ENCODE measurements around the gene TUBB4A. TPM values are rescaled to one million over a fixed set of nuclear protein-coding genes. Genes with fewer than 3 reads are reported as not detected.

TUBB4A gene
- total RNA-seq, 1 donor from 2014 or later, result 43.4 TPM

DNA sequence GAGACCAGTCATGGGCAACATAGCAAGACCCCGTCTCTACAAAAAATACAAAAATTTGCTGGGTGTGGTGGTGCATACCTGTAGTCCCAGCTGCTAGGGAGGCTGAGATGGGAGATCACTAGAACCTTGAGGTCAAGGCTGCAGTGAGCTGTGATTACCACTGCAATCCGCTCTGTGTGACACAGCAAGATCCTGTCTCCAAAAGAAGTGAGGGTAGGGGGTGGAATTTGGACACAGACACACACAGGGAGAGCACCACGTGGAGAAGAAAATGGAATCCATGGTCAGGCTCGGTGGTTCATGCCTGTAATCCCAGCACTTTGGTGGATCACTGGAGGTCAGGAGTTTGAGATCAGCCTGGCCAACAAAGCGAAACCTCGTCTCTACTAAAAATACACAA lies 37.4 kb upstream of the TUBB4A start:
- H3K4me1 Mint-ChIP-seq (ENCODE audit: low read depth), result peaks cover under 1% of the 10 kb centered on the region
- no peak overlapping the region for H3K4me3 Mint-ChIP-seq (ENCODE audit: low read depth)
- peaks cover 30% of the 10 kb centered on the region for H3K27me3 Mint-ChIP-seq
- no peak for DNase-seq (ENCODE audit: low spot score, unreplicated experiment)
- no peaks in the 10 kb centered on the region for H3K36me3 Mint-ChIP-seq (ENCODE audit: insufficient read depth)
- H3K27ac Mint-ChIP-seq, result no peak overlapping the region
- TF ChIP-seq, protein P1, sequence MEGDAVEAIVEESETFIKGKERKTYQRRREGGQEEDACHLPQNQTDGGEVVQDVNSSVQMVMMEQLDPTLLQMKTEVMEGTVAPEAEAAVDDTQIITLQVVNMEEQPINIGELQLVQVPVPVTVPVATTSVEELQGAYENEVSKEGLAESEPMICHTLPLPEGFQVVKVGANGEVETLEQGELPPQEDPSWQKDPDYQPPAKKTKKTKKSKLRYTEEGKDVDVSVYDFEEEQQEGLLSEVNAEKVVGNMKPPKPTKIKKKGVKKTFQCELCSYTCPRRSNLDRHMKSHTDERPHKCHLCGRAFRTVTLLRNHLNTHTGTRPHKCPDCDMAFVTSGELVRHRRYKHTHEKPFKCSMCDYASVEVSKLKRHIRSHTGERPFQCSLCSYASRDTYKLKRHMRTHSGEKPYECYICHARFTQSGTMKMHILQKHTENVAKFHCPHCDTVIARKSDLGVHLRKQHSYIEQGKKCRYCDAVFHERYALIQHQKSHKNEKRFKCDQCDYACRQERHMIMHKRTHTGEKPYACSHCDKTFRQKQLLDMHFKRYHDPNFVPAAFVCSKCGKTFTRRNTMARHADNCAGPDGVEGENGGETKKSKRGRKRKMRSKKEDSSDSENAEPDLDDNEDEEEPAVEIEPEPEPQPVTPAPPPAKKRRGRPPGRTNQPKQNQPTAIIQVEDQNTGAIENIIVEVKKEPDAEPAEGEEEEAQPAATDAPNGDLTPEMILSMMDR (IDR thresholded peaks at IDR 0.05; ENCODE audit: unreplicated experiment), result no peak
- H3K9me3 Mint-ChIP-seq (ENCODE audit: low read depth), result peaks cover 3% of the 10 kb centered on the region

- peaks cover 8% of the 10 kb centered on the region for H3K4me1 Mint-ChIP-seq (ENCODE audit: low read depth)
- H3K9me3 Mint-ChIP-seq (ENCODE audit: low read depth), result peaks cover 3% of the 10 kb centered on the region
- no peaks in the 10 kb centered on the region for H3K36me3 Mint-ChIP-seq (ENCODE audit: insufficient read depth)
- TF ChIP-seq, protein P1 (IDR thresholded peaks at IDR 0.05; ENCODE audit: unreplicated experiment), result no peak
- H3K27me3 Mint-ChIP-seq, result peaks cover 45% of the 10 kb centered on the region
- no peak overlapping the region for H3K4me3 Mint-ChIP-seq (ENCODE audit: low read depth)
- no peak for DNase-seq (ENCODE audit: low spot score, unreplicated experiment)
- H3K27ac Mint-ChIP-seq, result no peak overlapping the region
These were observed 33.5 kb upstream of the TUBB4A start for GRCh38 chr19:6535558-6536137.

GRCh38 chr19:6534451-6535093 lies 32.5 kb upstream of the TUBB4A start:
- Mint-ChIP-seq H3K27ac (no peak overlapping the region), H3K27me3 (peaks cover 56% of the 10 kb centered on the region)
- DNase-seq (ENCODE audit: low spot score, unreplicated experiment), result no peak

DNA sequence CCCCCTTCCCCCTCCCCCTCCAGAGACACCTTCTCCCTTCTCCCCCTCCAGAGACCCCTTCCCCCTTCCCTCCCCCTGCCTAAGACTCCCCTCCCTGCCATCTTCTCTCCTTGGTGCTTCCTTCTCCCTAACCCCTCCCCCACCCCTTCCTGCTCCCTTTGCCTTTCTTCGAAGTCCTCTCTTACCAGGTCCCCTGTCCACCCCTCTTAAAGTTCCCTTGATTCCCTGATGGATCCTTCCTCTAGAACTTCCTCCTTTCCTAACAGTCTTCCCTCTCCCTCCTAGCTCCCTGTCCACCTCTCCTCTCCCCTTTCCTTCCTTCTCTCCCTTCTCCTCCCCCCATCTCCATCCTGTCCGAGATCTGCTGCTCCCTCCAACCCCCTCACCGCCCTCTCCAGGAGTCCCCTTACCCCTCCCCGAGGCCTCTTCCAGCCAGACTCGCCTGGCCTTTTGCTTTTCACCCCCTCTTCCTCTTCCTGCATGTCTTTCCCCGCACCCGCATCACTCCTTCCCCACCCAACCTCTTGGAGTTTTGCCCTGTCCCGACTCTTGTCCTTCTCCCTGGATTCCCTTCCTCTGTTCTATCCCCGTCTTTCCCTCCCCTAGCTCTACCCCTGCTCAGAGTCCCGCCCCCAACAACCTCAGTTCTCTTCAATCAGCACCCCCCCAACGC lies 31.8 kb upstream of the TUBB4A start:
- TF ChIP-seq, protein P1 (IDR thresholded peaks at IDR 0.05; ENCODE audit: unreplicated experiment), result no peak
- Mint-ChIP-seq H3K9me3 (ENCODE audit: low read depth) (peaks cover 3% of the 10 kb centered on the region), H3K27me3 (peaks cover 61% of the 10 kb centered on the region), H3K36me3 (ENCODE audit: insufficient read depth) (no peaks in the 10 kb centered on the region), H3K27ac (no peak overlapping the region), H3K4me1 (ENCODE audit: low read depth) (peaks cover 10% of the 10 kb centered on the region), H3K4me3 (ENCODE audit: low read depth) (no peak overlapping the region)
- no peak for DNase-seq (ENCODE audit: low spot score, unreplicated experiment)

More at GRCh38 chr19:6534451-6535093, 32.5 kb upstream of the TUBB4A start:
- peaks cover 10% of the 10 kb centered on the region for H3K4me1 Mint-ChIP-seq (ENCODE audit: low read depth)
- TF ChIP-seq, protein P1 (IDR thresholded peaks at IDR 0.05; ENCODE audit: unreplicated experiment), result no peak
- H3K36me3 Mint-ChIP-seq (ENCODE audit: insufficient read depth), result no peaks in the 10 kb centered on the region
- peaks cover 3% of the 10 kb centered on the region for H3K9me3 Mint-ChIP-seq (ENCODE audit: low read depth)
- peak overlapping the region; percentile 19 for H3K4me3 Mint-ChIP-seq (ENCODE audit: low read depth)

GRCh38 chr19:6533000-6533328 lies 30.9 kb upstream of the TUBB4A start:
- peaks cover 10% of the 10 kb centered on the region for H3K4me1 Mint-ChIP-seq (ENCODE audit: low read depth)
- peak overlapping the region; percentile 38 for H3K4me3 Mint-ChIP-seq (ENCODE audit: low read depth)
- TF ChIP-seq, protein P1 (IDR thresholded peaks at IDR 0.05; ENCODE audit: unreplicated experiment), result no peak
- peaks cover 3% of the 10 kb centered on the region for H3K9me3 Mint-ChIP-seq (ENCODE audit: low read depth)
- DNase-seq (ENCODE audit: low spot score, unreplicated experiment), result no peak
- peaks cover 64% of the 10 kb centered on the region for H3K27me3 Mint-ChIP-seq
- no peaks in the 10 kb centered on the region for H3K36me3 Mint-ChIP-seq (ENCODE audit: insufficient read depth)
- peak overlapping the region; percentile 35 for H3K27ac Mint-ChIP-seq
